ENCODE results near the gene ZNF25.
"Not testable (repeated sequence)": the region's sequence is repeated elsewhere in the genome, so short reads cannot be mapped to it uniquely, and the experiment has no call there.

Gene ZNF25

DNA sequence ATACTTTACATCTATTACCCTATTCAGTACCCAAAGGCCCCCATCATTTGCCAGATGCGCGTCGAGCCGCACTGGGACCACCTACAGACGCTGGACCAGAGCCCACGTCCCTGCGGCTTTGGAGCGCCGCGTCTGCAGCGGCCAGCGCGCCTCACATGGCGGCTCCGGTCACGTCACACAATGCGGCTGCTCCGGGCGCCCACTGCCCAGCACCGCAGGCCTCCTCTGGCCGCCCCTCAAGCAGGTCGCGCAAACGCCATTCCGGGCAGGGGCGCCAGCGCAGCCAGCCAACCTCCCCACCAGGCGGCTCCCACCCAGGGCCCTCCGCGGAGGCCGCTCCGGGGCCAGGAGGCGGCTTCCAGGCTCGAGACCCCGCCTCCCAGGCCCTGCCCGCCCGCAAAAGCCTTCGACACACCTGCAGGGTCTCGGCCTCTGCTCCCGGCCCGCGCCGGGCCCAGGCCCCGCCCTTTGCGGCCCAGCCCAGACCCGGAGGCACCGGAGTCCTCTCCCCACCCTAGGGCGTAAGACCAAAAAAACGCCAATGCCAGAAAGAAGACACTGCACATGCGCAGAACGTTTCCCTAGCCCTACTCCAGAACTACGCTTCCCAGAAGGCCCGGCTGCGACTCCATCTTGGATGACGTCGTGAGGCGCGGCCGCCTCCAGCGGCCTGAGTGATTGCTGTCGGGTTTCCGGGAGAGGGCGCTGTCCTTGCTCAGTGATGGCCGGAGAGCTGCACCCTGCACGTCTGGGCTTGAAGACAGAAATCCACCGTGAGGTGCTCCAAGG lies at the start of gene ZNF25:
Gene ZNF25 (minus strand): TSS at position 557 of the 789 bp plus-strand sequence. CDS start 4,925 bp downstream, outside the sequence.
- peak; percentile 99 for DNase-seq (ENCODE audit: low spot score)
- peak within 1 kb of the TSS; percentile 98 to 100 for H3K27ac ChIP-seq
- TF ChIP-seq, protein P1, sequence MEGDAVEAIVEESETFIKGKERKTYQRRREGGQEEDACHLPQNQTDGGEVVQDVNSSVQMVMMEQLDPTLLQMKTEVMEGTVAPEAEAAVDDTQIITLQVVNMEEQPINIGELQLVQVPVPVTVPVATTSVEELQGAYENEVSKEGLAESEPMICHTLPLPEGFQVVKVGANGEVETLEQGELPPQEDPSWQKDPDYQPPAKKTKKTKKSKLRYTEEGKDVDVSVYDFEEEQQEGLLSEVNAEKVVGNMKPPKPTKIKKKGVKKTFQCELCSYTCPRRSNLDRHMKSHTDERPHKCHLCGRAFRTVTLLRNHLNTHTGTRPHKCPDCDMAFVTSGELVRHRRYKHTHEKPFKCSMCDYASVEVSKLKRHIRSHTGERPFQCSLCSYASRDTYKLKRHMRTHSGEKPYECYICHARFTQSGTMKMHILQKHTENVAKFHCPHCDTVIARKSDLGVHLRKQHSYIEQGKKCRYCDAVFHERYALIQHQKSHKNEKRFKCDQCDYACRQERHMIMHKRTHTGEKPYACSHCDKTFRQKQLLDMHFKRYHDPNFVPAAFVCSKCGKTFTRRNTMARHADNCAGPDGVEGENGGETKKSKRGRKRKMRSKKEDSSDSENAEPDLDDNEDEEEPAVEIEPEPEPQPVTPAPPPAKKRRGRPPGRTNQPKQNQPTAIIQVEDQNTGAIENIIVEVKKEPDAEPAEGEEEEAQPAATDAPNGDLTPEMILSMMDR (IDR thresholded peaks at IDR 0.05), result peak; percentile 86
- peak within 1 kb of the TSS; percentile 78 for H3K4me3 ChIP-seq

DNA sequence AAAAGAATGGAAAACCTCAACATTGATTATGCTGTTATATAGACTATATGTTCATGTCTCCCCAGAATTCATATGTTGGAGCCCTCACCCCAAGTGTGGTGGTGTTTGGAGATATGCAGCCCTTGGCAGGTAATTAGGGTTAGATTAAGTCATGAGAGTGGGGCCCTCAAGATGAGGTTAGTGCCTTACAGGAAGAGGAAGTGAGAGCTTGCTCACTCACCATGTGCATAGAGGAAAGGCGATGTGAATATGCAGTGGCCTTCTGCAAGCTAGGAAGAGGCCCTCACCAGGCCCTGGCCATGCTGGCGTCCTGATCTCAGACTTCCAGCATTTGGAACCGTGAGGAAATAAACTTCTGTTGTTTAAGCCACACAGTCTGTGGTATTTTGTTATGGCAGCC lies 48.8 kb upstream of the ZNF25 start:
- H3K27ac ChIP-seq, result no peak overlapping the region
- H3K4me3 ChIP-seq, result no peak overlapping the region
- TF ChIP-seq, protein P1 (IDR thresholded peaks at IDR 0.05), result no peak
- DNase-seq (ENCODE audit: low spot score), result no peak

DNA sequence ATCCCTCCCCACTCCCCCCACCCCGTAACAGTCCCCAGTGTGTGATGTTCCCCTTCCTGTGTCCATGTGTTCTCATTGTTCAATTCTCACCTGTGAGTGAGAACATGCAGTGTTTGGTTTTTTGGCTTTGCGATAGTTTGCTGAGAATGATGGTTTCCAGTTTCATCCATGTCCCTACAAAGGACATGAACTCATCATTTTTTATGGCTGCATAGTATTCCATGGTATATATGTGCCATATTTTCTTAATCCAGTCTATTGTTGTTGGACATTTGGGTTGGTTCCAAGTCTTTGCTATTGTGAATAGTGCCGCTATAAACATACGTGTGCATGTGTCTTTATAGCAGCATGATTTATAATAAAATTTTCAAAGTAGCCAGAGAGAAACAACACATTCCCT lies 42.7 kb upstream of the ZNF25 start:
- not testable (repeated sequence) for H3K4me3 ChIP-seq; H3K27ac ChIP-seq; DNase-seq (ENCODE audit: low spot score)

DNA sequence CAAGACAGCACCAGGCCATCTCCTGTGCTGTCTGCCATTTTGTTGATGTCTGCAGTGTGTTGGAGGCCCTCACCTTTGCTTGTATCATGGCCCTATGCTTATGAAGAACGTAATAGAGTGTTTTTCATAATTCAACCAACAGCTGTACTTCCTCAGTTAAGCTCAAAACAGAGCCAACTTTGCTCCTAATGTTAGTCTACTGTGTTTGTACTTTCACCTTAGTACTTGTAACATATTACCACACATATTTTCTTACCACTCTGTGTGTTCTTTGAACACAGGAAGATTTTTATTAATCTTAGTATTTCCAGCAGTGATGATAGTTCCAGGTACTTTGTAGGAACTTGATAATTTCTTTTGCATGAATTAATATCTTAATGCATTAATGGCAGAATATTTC lies 39.9 kb upstream of the ZNF25 start:
- no peak overlapping the region for H3K27ac ChIP-seq
- TF ChIP-seq, protein P1 (IDR thresholded peaks at IDR 0.05), result no peak
- no peak overlapping the region for H3K4me3 ChIP-seq
- DNase-seq (ENCODE audit: low spot score), result no peak

DNA sequence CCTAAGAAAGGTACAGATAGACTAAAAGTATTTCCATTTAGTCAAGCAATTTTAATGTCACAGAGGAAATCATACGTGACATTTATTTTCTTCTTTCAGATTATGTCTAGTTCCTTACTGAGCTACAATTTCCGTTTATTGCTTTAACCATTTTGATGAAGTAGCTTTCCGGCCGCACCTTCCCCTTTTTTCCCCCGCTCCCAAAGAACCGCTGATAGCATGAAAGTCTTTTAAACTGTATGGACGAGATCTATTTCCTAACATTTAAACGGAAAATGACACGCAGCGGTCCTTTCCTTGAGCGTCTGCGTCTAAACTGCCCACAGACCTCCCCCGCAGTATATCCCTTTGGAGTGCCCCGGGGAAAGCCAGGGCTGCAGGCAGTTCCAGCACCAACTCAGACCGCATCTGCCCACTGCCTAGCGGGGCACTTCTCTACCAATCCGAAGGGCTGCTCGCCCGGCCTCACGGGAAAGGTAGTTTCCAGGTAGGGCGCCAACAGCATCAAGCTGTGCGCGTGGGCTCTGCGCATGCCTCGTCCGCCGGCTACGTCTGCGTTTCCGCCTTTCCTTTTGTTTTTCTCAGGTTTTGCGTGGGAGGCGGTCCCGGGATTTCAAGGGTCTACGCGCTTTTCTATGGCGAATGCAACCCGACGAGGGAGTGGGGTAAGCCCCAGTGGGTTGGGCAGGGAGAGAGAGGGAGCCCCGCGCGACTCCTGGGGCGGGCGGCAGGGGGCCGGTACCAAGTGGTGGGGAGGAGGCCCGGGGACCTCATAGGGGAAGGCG lies 33.9 kb upstream of the ZNF25 start, which contains the start of gene ZNF33A:
Gene ZNF33A (plus strand): TSS at position 557 of the 785 bp plus-strand sequence. CDS start 1,667 bp downstream, outside the sequence.
- H3K27ac ChIP-seq, result peak within 1 kb of the TSS; percentile 96 to 99
- peak within 1 kb of the TSS; percentile 90 for H3K4me3 ChIP-seq
- peak; percentile 95 for DNase-seq (ENCODE audit: low spot score)
- TF ChIP-seq, protein P1 (IDR thresholded peaks at IDR 0.05), result no peak

DNA sequence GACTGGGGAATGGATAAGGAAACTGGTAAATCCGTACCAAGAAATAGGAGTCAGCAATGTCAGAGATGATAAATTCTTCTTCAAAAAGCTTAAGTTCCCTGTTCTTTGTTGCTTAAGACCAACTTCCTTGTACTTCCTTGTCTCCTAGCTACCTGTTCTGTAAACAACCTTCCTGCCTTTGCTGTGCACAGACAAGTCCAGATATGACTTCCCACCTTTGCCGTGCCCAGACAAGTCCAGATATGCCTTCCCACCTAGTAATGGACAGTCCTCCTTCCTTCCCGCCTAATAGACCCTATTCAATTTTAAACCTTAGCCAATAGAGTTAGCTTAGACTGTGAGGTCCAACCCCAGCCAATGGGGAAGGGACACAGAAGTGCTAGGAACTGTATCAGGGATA lies 31.5 kb upstream of the ZNF25 start:
- DNase-seq (ENCODE audit: low spot score), result no peak
- H3K27ac ChIP-seq, result no peak overlapping the region
- H3K4me3 ChIP-seq, result no peak overlapping the region
- TF ChIP-seq, protein P1 (IDR thresholded peaks at IDR 0.05), result no peak

DNA sequence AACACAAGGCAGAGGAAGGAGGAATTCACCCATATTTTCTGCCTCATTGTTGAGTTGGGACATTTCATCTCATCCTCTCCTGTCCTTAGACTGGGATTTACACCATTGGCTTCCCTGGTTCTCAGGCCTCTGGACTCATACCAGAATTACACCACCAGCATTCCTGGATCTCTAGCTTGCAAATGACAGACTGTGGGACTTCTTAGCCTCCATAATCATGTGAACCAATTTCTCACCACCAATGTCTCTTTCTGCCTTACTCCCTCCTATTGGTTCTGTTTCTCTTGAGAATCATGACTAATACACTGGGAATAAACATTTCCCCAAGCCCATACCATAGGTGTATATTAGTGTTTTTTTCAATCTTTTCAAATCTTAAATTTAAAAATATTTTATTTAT lies 31.1 kb upstream of the ZNF25 start:
- Histone ChIP-seq H3K27ac (no peak overlapping the region), H3K4me3 (no peak overlapping the region)
- TF ChIP-seq, protein P1 (IDR thresholded peaks at IDR 0.05), result no peak
- no peak for DNase-seq (ENCODE audit: low spot score)

Data from coronary artery (tissue), 2 donors.